ENCODE data around the gene LCAT. TPM values are rescaled to one million over a fixed set of nuclear protein-coding genes. Genes with fewer than 3 reads are reported as not detected.
"Not testable (repeated sequence)": the region's sequence is repeated elsewhere in the genome, so short reads cannot be mapped to it uniquely, and the experiment has no call there.

The LCAT gene
- total RNA-seq, 2 donors from 2014 or later = 12.3 to 20.1 TPM

DNA sequence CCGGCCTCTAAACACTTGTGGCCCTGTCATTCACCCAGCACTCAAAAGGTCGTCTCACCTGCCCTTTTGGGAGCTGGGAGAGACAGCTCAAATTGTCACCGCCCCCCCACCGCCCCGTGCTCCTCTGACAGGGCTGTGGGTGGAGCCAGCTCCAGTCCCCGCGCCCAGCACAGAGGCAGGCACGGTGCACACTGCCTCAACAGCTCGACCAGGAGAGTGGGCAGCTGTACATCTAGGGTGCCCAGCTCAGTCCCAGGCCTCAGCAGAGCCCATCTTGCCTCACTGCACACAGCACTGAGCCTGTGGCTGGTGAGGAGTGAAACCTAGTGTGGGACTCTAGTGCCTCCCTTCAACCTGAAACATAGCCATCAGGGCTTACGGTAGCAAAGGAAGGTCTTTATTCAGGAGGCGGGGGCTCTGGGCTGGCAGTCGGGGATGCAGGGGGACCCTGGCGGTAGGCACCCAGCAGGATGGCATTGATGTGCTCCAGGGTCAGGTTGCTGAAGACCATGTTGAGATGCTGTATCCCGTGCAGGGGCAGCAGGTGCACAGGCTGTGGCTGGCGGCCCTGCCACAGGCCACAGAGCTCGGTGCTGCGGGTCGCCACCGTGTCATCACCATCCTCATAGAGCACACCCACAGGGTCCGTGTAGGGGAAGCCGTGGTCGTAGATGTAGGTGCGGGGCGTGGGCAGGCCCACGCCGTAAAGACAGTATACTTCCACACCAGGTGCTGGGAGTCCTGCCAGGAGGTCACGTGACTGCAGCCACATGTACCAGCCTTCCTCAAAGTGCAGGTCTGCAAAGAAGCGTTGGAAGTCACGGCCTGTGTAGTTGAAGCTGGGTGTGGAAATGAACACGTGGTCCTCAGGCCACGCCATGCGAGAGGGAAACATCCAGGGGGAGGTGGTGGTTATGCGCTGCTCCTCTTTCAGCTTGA is 4.1 kb downstream of the LCAT start:
- Mint-ChIP-seq H3K9me3 (no peaks in the 10 kb centered on the region), H3K4me3 (peak overlapping the region; percentile 43 to 57), H3K27ac (peak overlapping the region; percentile 58), H3K36me3 (ENCODE audit: insufficient read depth in 2 of 2) (peaks cover 6 to 9% of the 10 kb centered on the region in 2 donors), H3K4me1 (ENCODE audit: low read depth) (peaks cover 48% of the 10 kb centered on the region), H3K27me3 (ENCODE audit: low read depth) (no peaks in the 10 kb centered on the region)
- no peak for ATAC-seq (replicated peaks in 1 of 2)
- peak; percentile 53 to 55 for DNase-seq

DNA sequence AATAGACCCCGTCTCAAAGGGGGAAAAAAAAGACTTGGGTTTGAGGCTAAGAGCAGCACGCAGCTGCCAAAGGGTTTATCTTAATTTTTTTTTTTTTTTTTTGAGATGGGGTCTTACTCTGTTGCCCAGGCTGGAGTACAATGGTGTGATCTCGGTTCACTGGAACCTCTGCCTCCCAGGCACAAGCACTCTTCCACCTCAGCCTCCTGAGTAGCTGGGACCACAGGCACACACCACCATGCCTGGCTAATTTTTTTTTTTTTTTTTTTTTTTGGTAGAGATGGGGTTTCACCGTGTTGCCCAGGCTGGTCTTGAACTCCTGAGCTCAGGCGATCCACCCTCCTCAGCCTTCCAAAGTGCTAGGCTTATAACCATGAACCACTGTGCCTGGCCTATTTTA is 6.2 kb downstream of the LCAT start:
- H3K36me3 Mint-ChIP-seq (ENCODE audit: insufficient read depth in 2 of 2); ATAC-seq (replicated peaks in 1 of 2); H3K27me3 Mint-ChIP-seq (ENCODE audit: low read depth); H3K9me3 Mint-ChIP-seq; DNase-seq: not testable (repeated sequence)
- peak overlapping the region; percentile 50 for H3K27ac Mint-ChIP-seq
- peaks cover 57% of the 10 kb centered on the region for H3K4me1 Mint-ChIP-seq (ENCODE audit: low read depth)
- peak overlapping the region; percentile 87 to 100 for H3K4me3 Mint-ChIP-seq

DNA sequence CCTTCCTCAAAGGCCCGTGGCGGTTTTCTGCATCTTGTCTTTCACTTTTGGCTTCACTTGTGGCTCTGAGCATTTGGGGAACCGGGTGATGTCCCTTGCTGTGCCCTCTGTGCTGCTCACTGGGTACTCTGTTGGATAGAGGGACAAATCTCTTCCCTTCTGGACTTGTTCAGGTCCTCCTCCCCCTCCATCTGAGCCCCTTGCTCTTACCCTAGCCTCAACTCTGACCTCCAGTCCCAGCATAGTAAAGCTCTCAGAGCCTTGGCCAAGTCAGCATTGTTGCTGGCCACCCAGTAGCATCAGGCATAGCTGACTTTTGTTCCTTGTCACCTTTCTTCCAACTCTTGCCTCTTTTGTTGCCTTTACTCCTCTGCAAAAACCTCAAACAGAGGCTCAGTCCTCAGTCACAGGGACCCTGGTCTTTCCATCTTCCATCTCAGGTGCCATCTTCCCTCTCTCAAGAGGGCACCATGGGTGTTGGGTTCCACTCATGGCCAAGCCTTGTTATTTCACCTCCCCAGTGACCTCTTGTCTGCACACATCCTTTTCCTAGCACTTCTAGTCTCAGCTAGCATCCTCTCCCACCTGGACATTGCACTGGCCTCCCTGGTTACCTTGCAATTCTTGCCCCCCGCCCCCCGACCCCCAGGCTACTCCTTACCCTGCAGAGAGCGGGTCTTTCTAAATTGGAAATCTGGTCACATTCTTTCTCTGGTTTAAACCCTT is 6.9 kb downstream of the LCAT start:
- peaks cover 9 to 11% of the 10 kb centered on the region in 2 donors for H3K36me3 Mint-ChIP-seq (ENCODE audit: insufficient read depth in 2 of 2)
- no peaks in the 10 kb centered on the region for H3K27me3 Mint-ChIP-seq (ENCODE audit: low read depth)
- H3K4me1 Mint-ChIP-seq (ENCODE audit: low read depth) = peaks cover 54% of the 10 kb centered on the region
- H3K27ac Mint-ChIP-seq = peak overlapping the region; percentile 81
- ATAC-seq (replicated peaks in 1 of 2) = peak; percentile 0 to 6
- peak; percentile 82 to 86 for DNase-seq
- H3K4me3 Mint-ChIP-seq = peak overlapping the region; percentile 87 to 100
- no peaks in the 10 kb centered on the region for H3K9me3 Mint-ChIP-seq

DNA sequence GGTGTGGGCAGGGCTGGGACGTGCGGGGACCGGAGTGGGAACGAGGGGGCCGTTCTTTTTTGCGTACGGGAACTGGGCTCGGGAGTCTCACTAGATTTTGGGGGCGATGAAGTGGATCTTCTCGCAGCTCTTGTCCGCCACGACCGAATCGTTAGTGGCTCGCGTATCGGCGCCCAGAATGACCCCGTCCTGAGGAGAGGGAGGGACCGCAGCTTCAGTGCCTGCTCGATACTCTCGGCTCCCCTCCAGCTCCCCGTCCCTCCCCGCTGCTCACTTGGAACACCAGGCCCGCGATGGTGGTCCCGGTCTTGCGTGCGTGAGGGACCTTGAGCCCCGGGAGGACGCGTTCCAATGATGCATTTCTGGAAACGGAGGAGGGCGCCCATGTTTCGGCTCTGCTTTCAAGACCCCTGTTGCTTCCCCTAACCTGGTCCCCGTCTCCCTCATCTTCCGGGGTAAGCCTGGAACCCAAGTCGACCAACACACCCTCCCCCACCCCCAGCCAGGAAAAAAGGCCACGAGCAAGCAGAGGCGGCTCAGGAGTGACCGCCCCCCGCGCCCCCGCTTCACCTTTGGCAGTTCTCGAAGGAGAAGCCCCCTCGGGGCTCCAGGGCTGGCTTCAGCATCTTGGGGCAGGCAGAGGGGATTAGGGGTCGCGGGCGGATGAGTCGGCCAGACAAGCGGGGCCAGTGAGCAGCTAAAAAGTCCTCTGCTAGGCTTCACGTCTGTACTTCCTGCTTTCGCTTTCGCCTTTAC is 7.6 kb downstream of the LCAT start, which contains the start of gene PSMB10:
PSMB10 (minus strand) TSS at position 727 of the 756 bp plus-strand sequence; CDS start at position 626, 101 bp downstream.
- peaks cover 9 to 11% of the 10 kb centered on the region in 2 donors for H3K36me3 Mint-ChIP-seq (ENCODE audit: insufficient read depth in 2 of 2)
- H3K27ac Mint-ChIP-seq = peak within 1 kb of the TSS; percentile 81
- H3K4me1 Mint-ChIP-seq (ENCODE audit: low read depth) = peaks cover 53% of the 10 kb centered on the region
- peak; percentile 61 to 63 for ATAC-seq (replicated peaks in 1 of 2)
- H3K4me3 Mint-ChIP-seq = peak within 1 kb of the TSS; percentile 87 to 100
- H3K9me3 Mint-ChIP-seq = no peaks in the 10 kb centered on the region
- peak in 1 of 2 donors; percentile 55 for DNase-seq
- H3K27me3 Mint-ChIP-seq (ENCODE audit: low read depth) = no peaks in the 10 kb centered on the region

DNA sequence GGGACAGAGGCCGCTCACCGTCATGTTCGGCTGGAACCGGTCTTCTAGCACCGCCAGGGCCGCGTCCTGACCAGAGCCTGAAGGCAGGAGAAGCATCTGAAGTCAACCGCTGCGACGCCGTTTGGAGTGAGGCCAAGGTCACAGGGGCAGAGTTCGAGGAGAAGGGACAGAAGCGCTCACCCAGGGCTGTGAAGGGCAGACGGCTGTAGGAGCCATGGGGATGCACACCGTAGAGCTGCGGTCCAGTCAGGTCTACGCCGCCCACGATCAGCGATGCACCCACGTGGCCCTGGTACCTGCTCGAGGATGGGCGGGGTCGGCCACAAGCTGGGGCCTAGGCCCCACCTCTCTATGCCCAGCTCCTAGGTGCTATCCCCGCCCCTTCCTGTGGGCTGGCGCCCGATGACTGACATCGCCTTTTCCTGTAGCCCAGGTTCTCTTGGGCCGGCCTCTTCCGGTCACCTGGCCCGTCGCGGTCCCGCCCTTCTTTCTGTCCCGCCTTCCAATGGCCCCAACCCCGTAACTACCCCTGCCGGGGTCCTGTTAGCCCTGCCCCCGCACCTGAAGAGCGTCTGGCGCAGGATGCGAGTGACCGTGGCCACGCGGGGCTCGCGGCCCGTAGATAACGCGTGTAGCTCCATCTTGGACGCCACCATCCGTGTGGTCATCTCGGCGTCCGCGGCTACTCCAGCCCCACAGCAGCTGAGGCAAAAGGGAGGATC is 8.4 kb downstream of the LCAT start:
- no peaks in the 10 kb centered on the region for H3K9me3 Mint-ChIP-seq
- DNase-seq (peak; percentile 94 to 96), ATAC-seq (replicated peaks in 1 of 2) (peak; percentile 91 to 92)
- peaks cover 9 to 11% of the 10 kb centered on the region in 2 donors for H3K36me3 Mint-ChIP-seq (ENCODE audit: insufficient read depth in 2 of 2)
- peak overlapping the region; percentile 81 for H3K27ac Mint-ChIP-seq
- peaks cover 51% of the 10 kb centered on the region for H3K4me1 Mint-ChIP-seq (ENCODE audit: low read depth)
- H3K27me3 Mint-ChIP-seq (ENCODE audit: low read depth) = no peaks in the 10 kb centered on the region
- H3K4me3 Mint-ChIP-seq = peak overlapping the region; percentile 87 to 100

DNA sequence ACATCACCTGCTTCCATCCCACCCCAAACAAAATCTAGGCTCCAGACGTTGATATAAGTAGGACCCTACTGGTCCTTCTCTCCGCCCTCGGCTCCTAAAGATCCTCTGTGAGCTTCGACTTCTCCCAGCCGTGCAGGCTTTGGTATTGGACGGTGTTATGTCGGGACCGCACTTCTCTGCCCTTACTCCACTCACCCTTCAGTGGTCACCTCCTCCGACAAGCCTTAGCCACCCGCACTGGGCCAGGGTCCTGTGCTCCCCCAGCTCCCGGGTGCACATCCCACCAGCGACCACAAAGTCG is 8.9 kb downstream of the LCAT start:
- no peak for ATAC-seq (replicated peaks in 1 of 2)
- Mint-ChIP-seq H3K27me3 (ENCODE audit: low read depth) (no peaks in the 10 kb centered on the region), H3K27ac (peak overlapping the region; percentile 81), H3K36me3 (ENCODE audit: insufficient read depth in 2 of 2) (peaks cover 9 to 11% of the 10 kb centered on the region in 2 donors), H3K9me3 (no peaks in the 10 kb centered on the region), H3K4me1 (ENCODE audit: low read depth) (peaks cover 46% of the 10 kb centered on the region), H3K4me3 (peak overlapping the region; percentile 87 to 100)
- DNase-seq = no peak

DNA sequence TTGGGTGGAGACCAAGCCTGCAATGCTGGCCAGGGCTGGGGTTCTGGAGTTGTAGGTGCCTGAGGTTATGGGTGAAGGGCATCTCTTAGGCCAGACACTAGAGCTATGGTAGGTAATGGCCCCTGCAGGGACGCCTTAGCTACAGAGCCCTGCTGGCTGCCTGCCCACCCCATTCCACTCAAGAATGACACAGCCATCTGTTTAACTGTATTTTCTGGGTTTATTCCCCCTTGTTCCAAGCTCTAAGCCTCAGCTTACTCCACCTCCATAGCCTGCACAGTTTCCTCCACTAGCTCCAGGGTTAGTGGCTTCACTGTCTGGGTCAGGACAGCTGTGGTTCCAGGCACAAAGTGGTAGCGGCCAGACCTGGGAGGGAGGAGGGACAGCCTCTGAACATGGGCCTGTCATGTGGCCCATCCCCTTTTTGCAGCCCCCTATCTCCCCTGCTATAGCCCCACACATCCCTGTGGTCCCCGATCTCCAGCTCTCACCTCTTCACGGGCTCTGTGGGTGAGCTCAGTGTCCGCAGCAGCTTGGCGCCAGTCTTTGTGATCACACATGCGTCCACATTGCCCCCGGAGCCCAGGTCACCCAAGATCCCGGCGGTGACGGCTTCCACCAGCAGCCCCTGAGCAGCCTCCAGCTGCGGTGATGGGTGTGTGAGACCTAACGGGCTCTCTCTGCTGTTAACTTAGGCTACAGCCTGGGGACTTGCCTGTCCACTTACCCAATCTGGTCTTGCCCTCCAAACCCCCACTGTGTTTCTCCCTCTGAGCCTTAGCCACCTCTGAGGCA is 9.4 kb downstream of the LCAT start:
- Mint-ChIP-seq H3K27me3 (ENCODE audit: low read depth) (no peaks in the 10 kb centered on the region), H3K4me1 (ENCODE audit: low read depth) (peaks cover 41% of the 10 kb centered on the region), H3K9me3 (no peaks in the 10 kb centered on the region), H3K36me3 (ENCODE audit: insufficient read depth in 2 of 2) (peaks cover 9 to 11% of the 10 kb centered on the region in 2 donors), H3K27ac (peak overlapping the region; percentile 81), H3K4me3 (peak overlapping the region; percentile 87 to 100)
- DNase-seq (no peak), ATAC-seq (replicated peaks in 1 of 2) (no peak)

DNA sequence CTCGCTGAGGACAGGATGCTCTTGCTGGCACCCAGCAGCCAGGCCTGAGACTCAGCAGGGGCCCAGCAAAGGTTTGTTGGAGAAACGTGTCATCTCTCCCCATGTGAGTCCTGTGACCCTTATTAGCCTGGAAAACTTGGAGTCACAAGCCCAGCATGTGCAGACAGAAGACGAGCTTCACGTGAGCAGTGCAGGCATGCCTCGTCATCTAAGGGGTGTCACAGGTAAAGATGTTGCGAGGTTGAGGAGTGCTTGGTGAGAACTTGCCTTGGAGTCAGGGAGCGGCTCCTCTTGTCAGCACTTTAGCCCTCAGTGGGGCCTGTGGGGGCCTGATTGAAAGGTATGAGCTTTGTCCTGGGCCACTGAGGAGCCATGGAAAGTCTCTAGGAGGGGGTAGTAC is 10.1 kb downstream of the LCAT start:
- H3K9me3 Mint-ChIP-seq = no peaks in the 10 kb centered on the region
- H3K36me3 Mint-ChIP-seq (ENCODE audit: insufficient read depth in 2 of 2) = peaks cover 9 to 11% of the 10 kb centered on the region in 2 donors
- ATAC-seq (replicated peaks in 1 of 2) (no peak), DNase-seq (no peak)
- H3K27me3 Mint-ChIP-seq (ENCODE audit: low read depth) = no peaks in the 10 kb centered on the region
- H3K4me3 Mint-ChIP-seq = no peak overlapping the region
- H3K27ac Mint-ChIP-seq = peak overlapping the region; percentile 66
- H3K4me1 Mint-ChIP-seq (ENCODE audit: low read depth) = peaks cover 34% of the 10 kb centered on the region

DNA sequence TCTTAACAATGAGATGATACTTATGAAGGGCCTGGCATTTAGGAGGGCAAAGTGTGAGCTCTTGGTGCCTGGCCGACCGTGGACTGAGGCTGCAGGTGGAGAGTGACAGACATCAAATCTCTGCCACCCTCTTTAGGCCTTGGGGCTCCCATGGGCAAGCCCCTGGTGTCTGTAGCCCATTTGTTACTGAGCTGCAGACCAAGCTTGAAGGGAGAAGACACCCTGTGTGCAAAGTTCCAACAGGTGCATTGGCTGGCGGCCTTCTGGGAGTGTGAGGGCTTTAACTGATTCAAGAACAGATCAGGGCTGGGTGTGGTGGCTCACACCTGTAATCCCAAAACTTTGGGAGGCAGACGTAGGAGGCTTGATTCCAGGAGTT is 11.5 kb downstream of the LCAT start:
- H3K4me1 Mint-ChIP-seq (ENCODE audit: low read depth) = peaks cover 29% of the 10 kb centered on the region
- H3K27ac Mint-ChIP-seq = no peak overlapping the region
- H3K4me3 Mint-ChIP-seq = no peak overlapping the region
- peaks cover 9 to 11% of the 10 kb centered on the region in 2 donors for H3K36me3 Mint-ChIP-seq (ENCODE audit: insufficient read depth in 2 of 2)
- ATAC-seq (replicated peaks in 1 of 2) (no peak), DNase-seq (no peak)
- H3K9me3 Mint-ChIP-seq = no peaks in the 10 kb centered on the region
- no peaks in the 10 kb centered on the region for H3K27me3 Mint-ChIP-seq (ENCODE audit: low read depth)

DNA sequence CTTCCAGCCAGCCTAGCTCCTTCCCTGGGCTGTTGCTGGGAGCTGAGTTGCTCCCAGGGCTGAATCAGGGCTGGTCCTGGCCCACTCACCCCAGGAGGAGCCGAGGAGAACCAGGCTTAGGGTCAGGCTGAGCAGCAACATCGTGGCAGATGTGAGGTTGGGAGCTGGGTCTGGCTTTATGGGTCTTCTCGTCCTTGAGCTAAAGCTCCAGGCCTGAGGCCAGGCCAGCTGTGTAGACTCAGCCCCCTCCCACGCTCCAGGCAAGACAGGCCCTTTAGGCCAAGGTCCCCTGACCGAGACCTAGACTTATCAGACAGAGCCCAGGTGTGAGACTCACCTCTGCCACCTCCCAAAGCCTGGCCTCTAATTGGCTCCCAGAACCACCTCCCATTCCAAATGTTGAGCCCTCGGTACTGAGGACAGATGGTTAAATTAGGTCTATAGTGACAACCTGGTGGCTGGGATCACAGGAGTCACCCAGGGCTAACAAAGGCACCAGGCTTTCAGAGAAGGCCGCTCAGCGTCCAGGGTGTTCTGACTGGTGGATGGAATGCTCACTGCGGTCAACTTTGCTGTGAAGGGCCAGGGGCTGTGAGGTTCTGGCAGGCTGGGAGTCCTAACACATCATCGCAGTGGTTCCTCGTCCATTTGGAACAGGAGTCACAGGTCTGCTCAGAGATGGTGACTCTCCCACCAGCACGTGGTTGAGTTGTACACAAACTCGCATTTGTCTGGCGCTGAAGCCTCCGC is 12.0 kb downstream of the LCAT start, which contains the start of gene CTRL:
CTRL (minus strand) TSS at position 151 of the 750 bp plus-strand sequence; CDS start at position 141, 10 bp downstream.
- DNase-seq (no peak), ATAC-seq (replicated peaks in 1 of 2) (no peak)
- peaks cover 9 to 10% of the 10 kb centered on the region in 2 donors for H3K36me3 Mint-ChIP-seq (ENCODE audit: insufficient read depth in 2 of 2)
- H3K9me3 Mint-ChIP-seq = no peaks in the 10 kb centered on the region
- H3K27me3 Mint-ChIP-seq (ENCODE audit: low read depth) = no peaks in the 10 kb centered on the region
- H3K27ac Mint-ChIP-seq = peak within 1 kb of the TSS; percentile 7
- H3K4me3 Mint-ChIP-seq = no peak within 1 kb of the TSS
- peaks cover 23% of the 10 kb centered on the region for H3K4me1 Mint-ChIP-seq (ENCODE audit: low read depth)

DNA sequence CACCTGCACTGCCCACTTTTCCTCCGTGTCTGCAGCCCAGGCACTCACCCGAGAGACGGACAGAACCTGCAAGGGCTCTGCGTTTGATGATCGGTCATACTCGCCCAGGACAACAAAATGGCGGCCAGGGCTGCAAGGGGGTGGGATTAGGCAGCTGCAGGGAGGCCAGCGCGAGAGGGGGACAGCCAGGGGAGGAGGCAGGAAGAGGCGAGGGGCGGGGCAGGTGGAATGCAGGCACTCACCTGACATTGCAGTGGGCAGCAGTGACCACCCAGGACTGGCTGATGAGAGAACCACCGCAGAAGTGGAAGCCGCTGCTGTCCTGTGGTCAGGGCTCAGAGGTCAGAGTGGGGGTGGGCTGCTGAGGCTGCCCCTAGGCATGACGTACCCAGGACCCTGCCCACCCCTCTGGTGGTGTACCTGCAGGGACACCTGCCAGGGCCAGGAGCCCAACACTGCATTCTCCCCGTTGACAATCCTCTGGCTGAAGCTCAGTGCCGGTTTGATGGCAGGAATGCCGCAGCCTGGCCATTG is 13.2 kb downstream of the LCAT start:
- no peak for ATAC-seq (replicated peaks in 1 of 2)
- Mint-ChIP-seq H3K27me3 (ENCODE audit: low read depth) (no peaks in the 10 kb centered on the region), H3K9me3 (no peaks in the 10 kb centered on the region), H3K27ac (no peak overlapping the region), H3K4me1 (ENCODE audit: low read depth) (peaks cover 19% of the 10 kb centered on the region), H3K36me3 (ENCODE audit: insufficient read depth in 2 of 2) (peaks cover 4 to 6% of the 10 kb centered on the region in 2 donors), H3K4me3 (no peak overlapping the region)
- DNase-seq = no peak

All from activated T-cell treated with anti-CD3 and anti-CD28 coated beads, Interleukin-2, amount 50 U/mL, for 72 hours (primary cell).